Measurements from ENCODE around the gene DNAH1.

GRCh38 chr3:52364322-52365035 lies 48.4 kb downstream of the DNAH1 start:
- TF ChIP-seq CTCF (IDR thresholded peaks at IDR 0.05) (no peak), POLR2A (IDR thresholded peaks at IDR 0.05) (no peak), POLR2AphosphoS5 (IDR thresholded peaks at IDR 0.05) (no peak)
